OCI-LY7 (cell line): Measurements from ENCODE around the gene PRDM12.

Source experiments
- EZH2phosphoT487 ChIP-seq: fragments of 200-600 bp; sonication (generic); IDR thresholded peaks from 2 replicates; pipeline ENCODE4 v1.6.1; 2018; ENCODE audit warnings: low read depth, borderline replicate concordance, mild to moderate bottlenecking, mixed run types, antibody characterized with exemption, low read length, moderate library complexity, mixed read lengths
- TF ChIP-seq, protein P1 (sequence below): fragments of 200-600 bp; sonication (generic); conservative IDR thresholded peaks from 2 replicates; pipeline ENCODE4 v1.5.1; 2014; ENCODE audit warnings: mild to moderate bottlenecking, antibody characterized with exemption, low read length, moderate library complexity, mixed read lengths

DNA sequence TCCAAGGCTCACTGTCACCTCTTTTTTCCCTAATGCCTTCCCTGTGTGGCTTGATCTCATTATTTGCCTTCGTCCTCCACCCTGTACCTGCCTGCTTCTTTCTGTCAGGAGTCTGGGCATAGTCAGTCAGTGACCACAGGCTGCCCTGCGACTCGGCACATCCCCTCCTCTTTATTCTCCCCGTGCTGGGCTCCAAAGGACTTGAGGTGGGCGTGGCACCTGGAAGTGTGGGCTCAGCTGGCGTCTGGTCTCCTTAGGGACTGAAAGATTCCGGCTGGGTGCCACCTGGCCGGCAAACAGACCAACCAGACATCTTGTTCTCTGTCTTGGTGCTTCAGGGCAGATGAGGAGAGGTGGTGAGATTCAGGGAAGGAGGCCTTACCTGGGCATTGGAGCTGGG, 29.6 kb upstream of the PRDM12 start:
- TF ChIP-seq EZH2phosphoT487, result no peak
- TF ChIP-seq, protein P1, sequence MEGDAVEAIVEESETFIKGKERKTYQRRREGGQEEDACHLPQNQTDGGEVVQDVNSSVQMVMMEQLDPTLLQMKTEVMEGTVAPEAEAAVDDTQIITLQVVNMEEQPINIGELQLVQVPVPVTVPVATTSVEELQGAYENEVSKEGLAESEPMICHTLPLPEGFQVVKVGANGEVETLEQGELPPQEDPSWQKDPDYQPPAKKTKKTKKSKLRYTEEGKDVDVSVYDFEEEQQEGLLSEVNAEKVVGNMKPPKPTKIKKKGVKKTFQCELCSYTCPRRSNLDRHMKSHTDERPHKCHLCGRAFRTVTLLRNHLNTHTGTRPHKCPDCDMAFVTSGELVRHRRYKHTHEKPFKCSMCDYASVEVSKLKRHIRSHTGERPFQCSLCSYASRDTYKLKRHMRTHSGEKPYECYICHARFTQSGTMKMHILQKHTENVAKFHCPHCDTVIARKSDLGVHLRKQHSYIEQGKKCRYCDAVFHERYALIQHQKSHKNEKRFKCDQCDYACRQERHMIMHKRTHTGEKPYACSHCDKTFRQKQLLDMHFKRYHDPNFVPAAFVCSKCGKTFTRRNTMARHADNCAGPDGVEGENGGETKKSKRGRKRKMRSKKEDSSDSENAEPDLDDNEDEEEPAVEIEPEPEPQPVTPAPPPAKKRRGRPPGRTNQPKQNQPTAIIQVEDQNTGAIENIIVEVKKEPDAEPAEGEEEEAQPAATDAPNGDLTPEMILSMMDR, result no peak
